HepG2 (cell line): Measurements from ENCODE around the gene CATSPERD. TPM values are rescaled to one million over a fixed set of nuclear protein-coding genes. Genes with fewer than 3 reads are reported as not detected.

Source experiments
- ARNTL ChIP-seq: sonication (generic); formaldehyde crosslinking; IDR thresholded peaks from 2 replicates; pipeline ENCODE4 v1.4.0; 2020; ENCODE audit warnings: mild to moderate bottlenecking, missing genetic modification reagents
- ATF4 ChIP-seq, 2 experiments: fragments of 450-650 bp in 1 of 2; sonication (generic) in 1 of 2; formaldehyde crosslinking; IDR thresholded peaks; 2 replicates each; pipeline versions ENCODE4 v1.5.0 to v1.8.0; 2020 to 2022; ENCODE audit warnings: mild to moderate bottlenecking in 1 of 2, missing genetic modification reagents in 1 of 2
- ATF7-NPFF ChIP-seq: sonication (generic); formaldehyde crosslinking; IDR thresholded peaks from 2 replicates; pipeline ENCODE4 v1.8.1; 2023; ENCODE audit warnings: mild to moderate bottlenecking, low read depth, missing genetic modification reagents, moderate library complexity
- CCDC6 ChIP-seq: sonication (generic); formaldehyde crosslinking; IDR thresholded peaks from 2 replicates; pipeline ENCODE4 v1.8.1; 2022; ENCODE audit warnings: mild to moderate bottlenecking, missing genetic modification reagents, moderate library complexity
- IKZF4 ChIP-seq: sonication (generic); formaldehyde crosslinking; IDR thresholded peaks from 2 replicates; pipeline ENCODE4 v1.5.1; 2020; ENCODE audit warnings: borderline replicate concordance, mild to moderate bottlenecking, low read depth, missing genetic modification reagents; ENCODE audit errors: not compliant biosample characterization
- JDP2 ChIP-seq: sonication (generic); formaldehyde crosslinking; IDR thresholded peaks from 2 replicates; pipeline ENCODE4 v1.8.1; 2022; ENCODE audit warnings: missing genetic modification reagents, borderline replicate concordance
- MED1 ChIP-seq: sonication (generic); formaldehyde crosslinking; IDR thresholded peaks from 2 replicates; pipeline ENCODE4 v1.4.0; 2020; ENCODE audit warnings: missing genetic modification reagents
- MTA1 ChIP-seq: sonication (generic); formaldehyde crosslinking; IDR thresholded peaks from 2 replicates; pipeline ENCODE4 v1.4.0; 2020; ENCODE audit warnings: missing genetic modification reagents, mild to moderate bottlenecking, borderline replicate concordance
- NFYB ChIP-seq: sonication (generic); formaldehyde crosslinking; IDR thresholded peaks from 2 replicates; pipeline ENCODE4 v1.4.0; 2020; ENCODE audit warnings: missing genetic modification reagents
- ONECUT2 ChIP-seq: sonication (generic); formaldehyde crosslinking; IDR thresholded peaks from 2 replicates; pipeline ENCODE4 v1.4.0; 2020; ENCODE audit warnings: missing genetic modification reagents
- PAX8 ChIP-seq: sonication (generic); formaldehyde crosslinking; IDR thresholded peaks from 2 replicates; pipeline ENCODE4 v1.8.0; 2022; ENCODE audit warnings: mild to moderate bottlenecking, missing genetic modification reagents, borderline replicate concordance
- PITX1 ChIP-seq: sonication (generic); formaldehyde crosslinking; IDR thresholded peaks from 2 replicates; pipeline ENCODE4 v1.5.1; 2020; ENCODE audit warnings: mild to moderate bottlenecking, missing genetic modification reagents
- POLR2AphosphoS2 ChIP-seq: IDR thresholded peaks from 2 replicates; pipeline ENCODE4 v1.6.1; 2011; ENCODE audit warnings: low read depth, low read length, improper control_type of control experiment
- RAD51 ChIP-seq: fragments of 450-650 bp; IDR thresholded peaks from 2 replicates; pipeline ENCODE4 v1.6.1; 2016; ENCODE audit warnings: borderline replicate concordance
- RFX1 ChIP-seq: fragments of 450-650 bp; IDR thresholded peaks from 2 replicates; pipeline ENCODE4 v1.6.1; 2017
- RXRA ChIP-seq: sonication (generic); formaldehyde crosslinking; IDR thresholded peaks from 2 replicates; pipeline ENCODE4 v1.5.1; 2020; ENCODE audit warnings: missing genetic modification reagents
- SNRNP70 ChIP-seq: fragments of 200-400 bp; formaldehyde crosslinking; IDR thresholded peaks from 2 replicates; pipeline ENCODE4 v1.6.1; 2017; ENCODE audit warnings: mild to moderate bottlenecking, low read depth, low read length, moderate library complexity
- SPEN ChIP-seq: sonication (generic); formaldehyde crosslinking; IDR thresholded peaks from 2 replicates; pipeline ENCODE4 v1.5.1; 2020; ENCODE audit warnings: low read depth, mild to moderate bottlenecking, missing genetic modification reagents
- SRSF1 ChIP-seq: fragments of 200-400 bp; formaldehyde crosslinking; optimal IDR thresholded peaks from 2 replicates; pipeline ENCODE3; 2017; ENCODE audit warnings: mild to moderate bottlenecking, low read depth, low read length, moderate library complexity
- TBX3 ChIP-seq: fragments of 450-650 bp; IDR thresholded peaks from 2 replicates; pipeline ENCODE4 v1.6.1; 2017; ENCODE audit warnings: antibody characterized with exemption, mild to moderate bottlenecking, inconsistent platforms, borderline replicate concordance
- ZBTB14 ChIP-seq: sonication (generic); formaldehyde crosslinking; IDR thresholded peaks from 2 replicates; pipeline ENCODE4 v1.4.0; 2020; ENCODE audit warnings: missing genetic modification reagents
- ZBTB7A ChIP-seq: sonication (generic); formaldehyde crosslinking; IDR thresholded peaks from 2 replicates; pipeline ENCODE4 v1.8.0; 2022; ENCODE audit warnings: mild to moderate bottlenecking, missing genetic modification reagents
- ZFP82 ChIP-seq: sonication (generic); formaldehyde crosslinking; IDR thresholded peaks from 2 replicates; pipeline ENCODE4 v1.5.1; 2020; ENCODE audit warnings: mild to moderate bottlenecking, missing genetic modification reagents, borderline replicate concordance
- ZNF33B ChIP-seq: sonication (generic); formaldehyde crosslinking; IDR thresholded peaks from 2 replicates; pipeline ENCODE4 v1.5.1; 2020; ENCODE audit warnings: mild to moderate bottlenecking, missing genetic modification reagents
- ZNF34 ChIP-seq: sonication (generic); formaldehyde crosslinking; IDR thresholded peaks from 2 replicates; pipeline ENCODE4 v1.4.0; 2020; ENCODE audit warnings: mild to moderate bottlenecking, missing genetic modification reagents, borderline replicate concordance
- ZNF773 ChIP-seq: sonication (generic); formaldehyde crosslinking; IDR thresholded peaks from 2 replicates; pipeline ENCODE4 v1.4.0; 2020; ENCODE audit warnings: missing genetic modification reagents, borderline replicate concordance
- ZSCAN31 ChIP-seq: sonication (generic); formaldehyde crosslinking; IDR thresholded peaks from 2 replicates; pipeline ENCODE4 v1.5.0; 2020; ENCODE audit warnings: low read depth, mild to moderate bottlenecking, missing genetic modification reagents
- polyA plus RNA-seq, 8 experiments: library from polyadenylated mRNA; depleted of rRNA in 3 of 8; stranded (reverse) in 7 of 8; unstranded in 1 of 8; fragments of >200 nt; fragmentation: Illumina TruSeq in 4 of 8; extraction: Trizol in 4 of 8; gene quantifications; 2 replicates each; pipeline versions ENCODE4 v1.2.1 to v1.2.3, GENCODE V29; 2011 to 2016; ENCODE audit warnings: low read depth in 4 of 8, missing spikeins in 1 of 8, mixed read lengths in 1 of 8; ENCODE audit not compliant: insufficient read depth in 1 of 8
- total RNA-seq, 5 experiments: library from RNA; depleted of rRNA; stranded (reverse); fragments of >200 nt; fragmentation: Illumina TruSeq; extraction: Trizol; gene quantifications; 2 replicates each; pipeline ENCODE4 v1.2.3, GENCODE V29; 2016; ENCODE audit warnings: low read depth in 1 of 5

The CATSPERD gene
- total and polyA plus RNA-seq, 2 of the 13 experiments (the other 11 are each of a cell fraction or from before 2014, with no cell fraction given), result 0.04 TPM; not detected in 1

GRCh38 chr19:5690125-5690954 lies 30.1 kb upstream of the CATSPERD start, which contains the start of gene RPL36 (continued):
- TF ChIP-seq NFYB (CRISPR knock-in tag) (peak; percentile 10; the same call in 1 of the 2 replicates), MED1 (CRISPR knock-in tag) (peak; percentile 73), SPEN (CRISPR knock-in tag) (peak; percentile 99), RXRA (CRISPR knock-in tag) (peak; percentile 64), ZNF773 (CRISPR knock-in tag) (0 out of 2 replicates have a peak, but pooled peaks have one; percentile 64), PITX1 (CRISPR knock-in tag) (peak; percentile 44), ONECUT2 (CRISPR knock-in tag) (0 out of 2 replicates have a peak, but pooled peaks have one; percentile 31), RAD51 (no peak), SNRNP70 (no peak), ATF4 (CRISPR knock-in tag; IDR thresholded peaks at IDR 0.05) (peak in 1 of 2 experiments; percentile 61; a peak in 2 of 4 replicates), SRSF1 (peak; percentile 93), ZBTB14 (CRISPR knock-in tag) (peak; percentile 61), ZNF34 (peak; percentile 90; the same call in 1 of the 2 replicates), ZBTB7A (CRISPR knock-in tag) (no peak; the same call in 1 of the 2 replicates), CCDC6 (peak; percentile 89; the same call in 1 of the 2 replicates), PAX8 (CRISPR knock-in tag) (0 out of 2 replicates have a peak, but pooled peaks have one; percentile 41), JDP2 (CRISPR knock-in tag) (no peak; the same call in 1 of the 2 replicates), ZNF33B (peak; percentile 57), TBX3 (no peak), MTA1 (CRISPR knock-in tag) (no peak; the same call in 1 of the 2 replicates), ATF7-NPFF (CRISPR knock-in tag) (peak; percentile 98), RFX1 (no peak), ZFP82 (peak; percentile 95), ARNTL (CRISPR knock-in tag) (peak; percentile 43; the same call in 1 of the 2 replicates), IKZF4 (CRISPR knock-in tag) (peak; percentile 61), ZSCAN31 (peak; percentile 87), POLR2AphosphoS2 (peak; percentile 82)
